Karpas-422 (cell line): ENCODE measurements around the gene SNX10. TPM values are rescaled to one million over a fixed set of nuclear protein-coding genes. Genes with fewer than 3 reads are reported as not detected.
A peak's percentile ranks its signal among the peaks of the same experiment; 100 is the strongest.

Source experiments
- DNase-seq: peaks from one replicate; pipeline ENCODE4 v3.0.0-alpha.2; 2015
- H2AFZ ChIP-seq: fragments of 200-600 bp; sonication (generic); 2 replicates; pipeline ENCODE4 v1.6.1; 2014; ENCODE audit warnings: antibody characterized with exemption, low read length, mixed read lengths
- H3K27ac ChIP-seq: fragments of 200-600 bp; sonication (generic); 2 replicates; pipeline ENCODE4 v1.5.1; 2014; ENCODE audit warnings: mild to moderate bottlenecking, low read length, moderate library complexity
- H3K27me3 ChIP-seq: fragments of 200-600 bp; sonication (generic); 2 replicates; pipeline ENCODE4 v1.6.1; 2014; ENCODE audit warnings: low read length, mixed read lengths
- H3K36me3 ChIP-seq: fragments of 200-600 bp; sonication (generic); 2 replicates; pipeline ENCODE4 v1.6.1; 2014; ENCODE audit warnings: low read length, mixed read lengths; ENCODE audit not compliant: insufficient read depth
- H3K4me1 ChIP-seq: fragments of 200-600 bp; sonication (generic); 2 replicates; pipeline ENCODE4 v1.6.1; 2014; ENCODE audit warnings: mild to moderate bottlenecking, low read length, mixed read lengths
- H3K4me2 ChIP-seq: fragments of 200-600 bp; sonication (generic); 2 replicates; pipeline ENCODE4 v1.6.1; 2014; ENCODE audit warnings: low read length, low read depth, mild to moderate bottlenecking; ENCODE audit not compliant: poor library complexity, severe bottlenecking
- H3K4me3 ChIP-seq: fragments of 200-600 bp; sonication (generic); 2 replicates; pipeline ENCODE4 v1.5.1; 2014; ENCODE audit warnings: mild to moderate bottlenecking, antibody characterized with exemption, low read length, mixed read lengths
- H3K79me2 ChIP-seq: fragments of 200-600 bp; sonication (generic); 2 replicates; pipeline ENCODE4 v1.6.1; 2014; ENCODE audit warnings: mild to moderate bottlenecking, low read length, mixed read lengths
- H3K9ac ChIP-seq: fragments of 200-600 bp; sonication (generic); 2 replicates; pipeline ENCODE4 v1.6.0; 2014; ENCODE audit warnings: low read length
- H3K9me2 ChIP-seq: fragments of 200-600 bp; sonication (generic), shearing (Covaris generic); replicated peaks from 2 replicates; pipeline ENCODE4 v1.6.0; 2014; ENCODE audit warnings: mild to moderate bottlenecking, low read length, moderate library complexity; ENCODE audit not compliant: insufficient read depth
- H3K9me3 ChIP-seq: fragments of 300-700, 200-600 bp; sonication (generic); 2 replicates; pipeline ENCODE4 v1.6.1; 2014; ENCODE audit warnings: low read length, mixed read lengths
- H4K20me1 ChIP-seq: fragments of 200-600 bp; sonication (generic); 2 replicates; pipeline ENCODE4 v1.6.1; 2014; ENCODE audit warnings: mild to moderate bottlenecking, antibody characterized with exemption, low read length, low read depth; ENCODE audit not compliant: insufficient read depth
- total RNA-seq: library from RNA; depleted of rRNA; stranded (reverse); fragments of >200 nt; shearing (Covaris generic); gene quantifications from 2 replicates; pipeline ENCODE4 v1.2.3, GENCODE V29; 2014; ENCODE audit warnings: low replicate concordance

The SNX10 gene
- total RNA-seq, 1 experiment from 2014 or later: 24.2 TPM

- Histone ChIP-seq H4K20me1 (no peaks in the 10 kb centered on the region), H3K4me3 (no peak overlapping the region), H3K4me1 (peaks cover 20% of the 10 kb centered on the region), H3K9ac (no peak overlapping the region), H3K36me3 (no peaks in the 10 kb centered on the region), H2AFZ (no peak overlapping the region), H3K4me2 (no peak overlapping the region), H3K27me3 (no peaks in the 10 kb centered on the region), H3K9me3 (no peaks in the 10 kb centered on the region), H3K27ac (no peak overlapping the region), H3K79me2 (peaks cover 29% of the 10 kb centered on the region), H3K9me2 (no peaks in the 10 kb centered on the region)
- no peak for DNase-seq
Measured at GRCh38 chr7:26318921-26319320, 27.3 kb downstream of the SNX10 start.

- no peak overlapping the region for H3K4me3 ChIP-seq
- DNase-seq: no peak
- H3K27ac ChIP-seq: no peak overlapping the region
- no peak overlapping the region for H2AFZ ChIP-seq
- H3K4me2 ChIP-seq: no peak overlapping the region
- H3K9me2 ChIP-seq: no peaks in the 10 kb centered on the region
- H3K27me3 ChIP-seq: no peaks in the 10 kb centered on the region
- peaks cover 29% of the 10 kb centered on the region for H3K79me2 ChIP-seq
- no peaks in the 10 kb centered on the region for H3K36me3 ChIP-seq
- peaks cover 13% of the 10 kb centered on the region for H3K4me1 ChIP-seq
- H3K9me3 ChIP-seq: no peaks in the 10 kb centered on the region
- H4K20me1 ChIP-seq: no peaks in the 10 kb centered on the region
- no peak overlapping the region for H3K9ac ChIP-seq
Measured at GRCh38 chr7:26319636-26320035, 28.0 kb downstream of the SNX10 start.

- Histone ChIP-seq H3K4me2 (no peak overlapping the region), H3K4me3 (no peak overlapping the region), H3K4me1 (peaks cover 8% of the 10 kb centered on the region; the same call in 1 of the 2 replicates), H4K20me1 (no peaks in the 10 kb centered on the region), H3K9me3 (no peaks in the 10 kb centered on the region), H2AFZ (no peak overlapping the region), H3K27ac (no peak overlapping the region), H3K36me3 (no peaks in the 10 kb centered on the region), H3K9ac (no peak overlapping the region), H3K79me2 (peaks cover 25% of the 10 kb centered on the region), H3K27me3 (no peaks in the 10 kb centered on the region), H3K9me2 (no peaks in the 10 kb centered on the region)
- no peak for DNase-seq
Measured at GRCh38 chr7:26320878-26321277, 29.2 kb downstream of the SNX10 start.

DNA sequence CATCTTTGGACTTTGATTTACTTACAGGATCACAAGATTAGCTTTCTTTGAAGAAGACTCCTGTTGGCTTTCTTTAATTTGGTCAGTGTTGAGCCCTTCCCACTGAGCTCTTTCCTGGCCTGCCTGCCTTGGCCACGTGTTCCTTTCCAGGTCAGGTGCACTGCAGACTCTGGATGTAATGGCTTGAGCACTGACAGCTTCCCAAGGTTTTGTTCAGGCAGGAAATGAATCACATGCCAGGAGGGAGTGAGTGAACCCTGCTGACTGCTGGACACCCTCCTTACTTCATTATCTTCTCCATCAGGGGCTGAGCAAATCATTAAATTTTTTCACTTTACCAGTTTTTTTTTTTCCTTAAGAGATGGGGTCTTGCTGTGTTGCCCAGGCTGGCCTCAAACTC, 29.8 kb downstream of the SNX10 start:
- Histone ChIP-seq H3K27me3 (no peaks in the 10 kb centered on the region), H3K36me3 (no peaks in the 10 kb centered on the region), H3K4me2 (no peak overlapping the region), H3K4me3 (no peak overlapping the region), H2AFZ (no peak overlapping the region), H3K9me3 (no peaks in the 10 kb centered on the region), H3K9me2 (no peaks in the 10 kb centered on the region), H3K9ac (no peak overlapping the region), H3K4me1 (peaks cover 8% of the 10 kb centered on the region; the same call in 1 of the 2 replicates), H3K27ac (no peak overlapping the region), H3K79me2 (peaks cover 25% of the 10 kb centered on the region), H4K20me1 (no peaks in the 10 kb centered on the region)
- DNase-seq: no peak

- no peaks in the 10 kb centered on the region for H3K9me2 ChIP-seq
- H3K4me2 ChIP-seq: no peak overlapping the region
- H4K20me1 ChIP-seq: no peaks in the 10 kb centered on the region; the same call in 1 of the 2 replicates
- no peak overlapping the region for H3K27ac ChIP-seq
- no peaks in the 10 kb centered on the region for H3K9me3 ChIP-seq
- peaks cover 12% of the 10 kb centered on the region; the same call in 1 of the 2 replicates for H3K79me2 ChIP-seq
- H3K4me1 ChIP-seq: peaks cover 25% of the 10 kb centered on the region
- H3K36me3 ChIP-seq: no peaks in the 10 kb centered on the region
- no peak overlapping the region for H2AFZ ChIP-seq
- DNase-seq: no peak
- H3K4me3 ChIP-seq: no peak overlapping the region
- no peak overlapping the region for H3K9ac ChIP-seq
- no peaks in the 10 kb centered on the region for H3K27me3 ChIP-seq
Measured at GRCh38 chr7:26326211-26326610, 34.5 kb downstream of the SNX10 start.

- DNase-seq: peak; percentile 50
- H3K4me2 ChIP-seq: peak overlapping the region; percentile 43
Measured at GRCh38 chr7:26328498-26329390, 37.1 kb downstream of the SNX10 start.

DNA sequence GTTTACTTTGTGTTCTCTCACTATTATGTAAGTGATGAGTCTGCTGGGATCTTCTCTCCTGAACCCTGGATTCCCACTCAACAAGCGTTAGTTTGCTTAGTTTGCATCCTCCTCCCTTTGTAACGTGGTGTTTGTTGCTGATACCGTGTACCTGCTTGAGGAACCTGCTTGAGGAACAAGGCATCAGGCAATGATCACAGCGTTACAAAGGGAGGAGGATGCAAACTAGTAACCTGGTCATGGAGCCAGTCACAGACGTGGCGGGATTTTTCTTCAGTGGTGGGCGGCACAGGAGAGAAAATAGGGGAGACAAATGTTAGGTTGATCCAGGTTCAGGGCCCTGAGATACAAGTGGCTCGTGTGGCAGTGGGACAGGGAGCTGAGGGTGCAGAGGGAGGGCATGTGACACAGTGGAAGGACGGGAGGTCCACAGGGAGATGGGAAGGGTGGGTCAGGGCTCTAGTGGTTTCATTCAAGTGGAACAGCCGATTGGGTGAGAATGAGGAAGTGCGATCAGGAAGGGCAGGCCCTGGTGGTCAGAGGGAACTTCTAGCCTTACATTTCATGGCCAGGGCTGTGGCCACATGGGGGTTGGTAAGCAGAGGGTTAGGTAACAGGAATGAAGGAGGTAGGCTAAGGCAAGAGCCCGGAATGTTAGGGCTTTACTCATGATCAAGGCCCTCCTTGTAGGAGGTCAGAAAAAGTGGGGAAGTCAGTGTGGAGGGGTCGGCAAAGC, 38.0 kb downstream of the SNX10 start:
- peak; percentile 53 for DNase-seq
- Histone ChIP-seq H3K79me2 (peaks cover 5% of the 10 kb centered on the region; the same call in 1 of the 2 replicates), H3K4me2 (peak overlapping the region; percentile 43)

More at GRCh38 chr7:26328498-26329390, 37.1 kb downstream of the SNX10 start:
- Histone ChIP-seq H3K27ac (no peak overlapping the region), H4K20me1 (no peaks in the 10 kb centered on the region; the same call in 1 of the 2 replicates), H3K9me3 (no peaks in the 10 kb centered on the region), H3K4me1 (peaks cover 28% of the 10 kb centered on the region), H3K9me2 (no peaks in the 10 kb centered on the region), H3K36me3 (no peaks in the 10 kb centered on the region), H2AFZ (no peak overlapping the region), H3K4me3 (peak overlapping the region; percentile 28; the same call in 1 of the 2 replicates), H3K27me3 (no peaks in the 10 kb centered on the region), H3K9ac (peak overlapping the region; percentile 32; the same call in 1 of the 2 replicates), H3K79me2 (peaks cover 5% of the 10 kb centered on the region; the same call in 1 of the 2 replicates)

GRCh38 chr7:26331113-26331512, 39.5 kb downstream of the SNX10 start:
- no peaks in the 10 kb centered on the region for H3K9me2 ChIP-seq
- H3K36me3 ChIP-seq: no peaks in the 10 kb centered on the region
- no peak overlapping the region for H2AFZ ChIP-seq
- H4K20me1 ChIP-seq: no peaks in the 10 kb centered on the region; the same call in 1 of the 2 replicates
- H3K4me1 ChIP-seq: peaks cover 50% of the 10 kb centered on the region
- H3K4me3 ChIP-seq: no peak overlapping the region
- no peak for DNase-seq
- H3K9ac ChIP-seq: no peak overlapping the region
- H3K4me2 ChIP-seq: no peak overlapping the region
- no peaks in the 10 kb centered on the region for H3K9me3 ChIP-seq
- H3K27ac ChIP-seq: no peak overlapping the region
- H3K79me2 ChIP-seq: peaks cover 5% of the 10 kb centered on the region; the same call in 1 of the 2 replicates
- no peaks in the 10 kb centered on the region for H3K27me3 ChIP-seq

More for the DNA sequence above, 38.0 kb downstream of the SNX10 start:
- Histone ChIP-seq H4K20me1 (no peaks in the 10 kb centered on the region; the same call in 1 of the 2 replicates), H3K4me3 (peak overlapping the region; percentile 28; the same call in 1 of the 2 replicates), H3K4me1 (peaks cover 37% of the 10 kb centered on the region), H3K27ac (peak overlapping the region; percentile 41), H3K9me2 (no peaks in the 10 kb centered on the region), H3K27me3 (no peaks in the 10 kb centered on the region), H3K9me3 (no peaks in the 10 kb centered on the region), H2AFZ (no peak overlapping the region), H3K36me3 (no peaks in the 10 kb centered on the region), H3K9ac (peak overlapping the region; percentile 32; the same call in 1 of the 2 replicates)
